NK-92 (cell line): Measurements from ENCODE around the gene ZNF416.

ENCODE experiments used
- DNase-seq: peaks from one replicate; lab custom pipeline; 2025; ENCODE audit not compliant: unreplicated experiment; lab: John Stamatoyannopoulos, UW

Gene ZNF416

DNA sequence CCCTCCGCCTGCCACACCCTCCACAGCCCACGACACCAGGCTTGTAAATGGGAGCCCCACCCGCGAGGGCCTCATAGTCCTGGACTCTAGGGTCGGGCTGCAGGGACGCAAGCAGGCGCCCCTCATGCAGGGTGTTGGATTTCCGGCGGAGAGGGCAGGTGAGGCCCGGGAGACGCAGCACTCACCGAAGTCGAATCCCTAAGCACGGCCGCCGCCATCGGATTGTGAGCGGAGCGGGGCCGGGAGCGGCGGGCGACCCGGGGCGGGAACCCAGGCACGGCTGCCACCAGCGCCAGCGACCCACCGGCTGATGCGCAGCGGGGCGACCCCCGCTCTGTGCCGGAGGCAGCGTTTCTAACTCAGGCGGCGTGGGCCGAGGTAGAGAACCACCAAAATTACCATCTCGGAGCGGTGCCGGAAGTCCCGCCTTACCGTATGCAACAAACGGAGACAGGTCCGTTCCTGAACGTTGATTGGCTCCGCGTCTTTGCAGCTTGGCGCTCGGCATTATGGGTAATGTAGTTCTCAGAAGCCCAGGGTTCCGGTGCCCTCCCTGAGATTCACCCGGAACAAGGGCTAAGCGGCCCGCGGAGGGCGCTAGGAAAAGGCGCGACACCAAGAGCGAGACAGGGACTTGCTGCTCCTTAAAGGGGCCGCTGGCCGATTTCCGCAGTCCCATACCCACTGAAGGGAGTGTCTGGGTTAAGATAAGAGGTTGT, at the start of gene ZNF416:
ZNF416 (minus strand) TSS at position 425 of the 719 bp plus-strand sequence; CDS start at position 218, 207 bp downstream.
- DNase-seq = peak; percentile 67

DNA sequence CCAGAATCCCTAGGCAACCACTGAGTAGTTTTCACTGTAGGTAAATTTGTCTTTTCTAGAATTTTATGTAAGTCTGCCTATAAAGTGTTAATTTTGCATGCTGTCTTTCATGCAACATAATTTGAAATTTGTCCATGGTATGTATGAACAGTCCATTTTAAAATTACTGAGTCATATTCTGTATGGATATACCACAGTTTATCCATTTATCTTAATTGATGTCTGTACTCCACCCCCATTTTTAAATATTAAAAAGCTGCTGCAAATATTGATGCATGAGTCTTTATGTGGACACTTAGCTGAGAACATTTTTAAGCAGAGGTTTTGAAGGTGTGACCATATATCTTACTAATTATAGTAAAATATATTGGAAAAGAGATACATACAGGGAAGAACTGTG, 44.4 kb upstream of the ZNF416 start:
- DNase-seq = no peak

DNA sequence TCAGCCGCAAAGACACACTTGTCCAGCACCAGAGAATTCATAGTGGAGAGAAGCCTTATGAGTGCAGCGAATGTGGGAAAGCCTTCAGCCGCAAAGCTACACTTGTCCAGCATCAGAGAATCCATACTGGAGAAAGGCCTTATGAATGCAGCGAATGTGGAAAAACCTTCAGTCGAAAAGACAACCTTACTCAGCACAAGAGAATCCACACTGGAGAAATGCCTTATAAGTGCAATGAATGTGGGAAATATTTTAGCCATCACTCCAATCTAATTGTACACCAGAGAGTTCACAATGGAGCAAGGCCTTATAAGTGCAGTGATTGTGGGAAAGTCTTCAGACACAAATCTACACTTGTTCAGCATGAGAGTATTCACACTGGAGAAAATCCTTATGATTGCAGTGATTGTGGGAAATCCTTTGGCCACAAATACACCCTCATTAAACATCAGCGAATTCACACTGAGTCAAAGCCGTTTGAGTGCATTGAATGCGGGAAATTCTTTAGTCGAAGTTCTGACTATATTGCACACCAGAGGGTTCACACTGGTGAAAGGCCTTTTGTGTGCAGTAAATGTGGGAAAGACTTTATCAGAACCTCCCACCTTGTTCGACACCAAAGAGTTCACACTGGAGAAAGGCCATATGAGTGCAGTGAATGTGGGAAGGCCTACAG, 42.1 kb upstream of the ZNF416 start:
- no peak for DNase-seq

DNA sequence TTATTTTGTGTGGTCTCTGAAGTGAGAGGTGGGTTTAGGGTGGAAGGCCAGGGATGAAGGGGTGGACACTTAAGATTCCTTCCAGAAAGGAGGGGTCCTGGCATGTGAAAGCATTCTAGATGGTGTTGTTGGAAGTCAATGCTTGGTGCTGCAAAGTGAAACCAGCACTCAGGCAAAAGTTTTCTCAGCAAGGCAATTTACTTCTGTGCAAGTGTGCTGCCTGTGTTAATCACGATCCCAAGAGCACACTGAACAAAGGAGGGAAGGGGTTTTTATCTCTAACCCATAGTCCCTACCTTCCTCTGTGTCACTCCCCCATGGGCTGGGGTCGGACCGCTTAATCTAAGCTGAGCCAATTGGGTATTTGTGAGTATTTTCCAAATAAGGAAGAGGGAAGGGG, 36.6 kb upstream of the ZNF416 start:
- DNase-seq = no peak

DNA sequence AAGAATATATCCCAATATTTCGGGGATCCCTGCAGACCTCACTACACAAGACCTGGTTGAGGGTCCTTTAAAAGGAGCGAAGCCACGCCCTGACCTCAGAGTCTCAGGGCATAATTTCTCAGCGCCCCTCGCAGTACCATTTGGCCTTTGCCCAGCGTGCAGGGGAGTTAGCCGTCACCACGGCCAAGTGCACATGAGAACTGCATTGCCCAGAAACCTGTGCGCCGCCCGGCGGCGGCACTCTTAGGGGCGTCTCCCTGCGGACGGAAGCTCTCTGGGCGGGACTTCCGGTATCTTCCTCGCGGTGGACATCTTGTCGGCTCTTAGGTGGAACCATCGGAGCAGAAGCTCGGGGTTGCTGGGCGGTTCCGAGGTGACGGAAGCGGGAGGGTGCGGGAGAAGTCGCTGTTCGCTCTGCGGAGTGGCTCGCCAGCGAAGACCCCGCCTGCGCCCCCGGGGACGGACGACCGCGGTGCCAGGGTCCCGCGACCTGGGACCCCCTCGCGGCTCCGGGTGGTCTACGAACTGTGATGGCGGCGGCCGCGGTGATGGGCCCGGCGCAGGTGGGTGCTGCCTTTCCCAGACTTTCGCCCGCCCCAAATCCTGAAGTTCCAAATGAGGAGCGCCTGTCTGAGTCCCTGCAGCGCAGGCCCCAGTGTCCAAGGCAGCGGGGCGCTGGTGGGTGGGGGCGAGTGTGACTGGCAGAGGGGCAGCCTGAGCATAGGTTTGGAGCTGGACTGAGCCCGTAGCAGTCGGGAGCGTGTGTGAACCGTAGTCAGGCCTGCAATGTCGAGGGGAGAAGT, 35.4 kb upstream of the ZNF416 start, which contains the start of gene ZNF134:
ZNF134 (plus strand) TSS at position 302 of the 803 bp plus-strand sequence. CDS start 5,227 bp downstream, outside the sequence.
- DNase-seq = no peak

DNA sequence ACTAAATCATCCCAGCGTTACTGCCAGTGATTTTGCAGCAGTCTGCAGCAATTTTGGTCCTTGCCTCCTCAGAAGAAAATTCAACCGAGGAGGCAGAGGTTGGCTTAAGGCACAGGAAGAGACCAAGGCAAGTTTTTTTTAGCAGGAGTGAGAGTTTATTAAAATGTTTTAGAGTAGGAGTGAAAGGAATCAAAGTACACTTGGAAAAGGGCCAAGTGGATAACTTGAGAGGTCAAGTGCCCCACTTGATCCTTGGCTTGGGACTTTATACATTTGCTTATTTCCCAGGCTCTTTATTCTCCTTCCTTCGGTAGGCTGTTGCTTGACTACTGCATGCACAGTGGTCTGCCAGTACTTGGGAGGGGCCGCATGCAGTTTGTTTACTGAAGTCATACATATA, 32.4 kb upstream of the ZNF416 start:
- no peak for DNase-seq

DNA sequence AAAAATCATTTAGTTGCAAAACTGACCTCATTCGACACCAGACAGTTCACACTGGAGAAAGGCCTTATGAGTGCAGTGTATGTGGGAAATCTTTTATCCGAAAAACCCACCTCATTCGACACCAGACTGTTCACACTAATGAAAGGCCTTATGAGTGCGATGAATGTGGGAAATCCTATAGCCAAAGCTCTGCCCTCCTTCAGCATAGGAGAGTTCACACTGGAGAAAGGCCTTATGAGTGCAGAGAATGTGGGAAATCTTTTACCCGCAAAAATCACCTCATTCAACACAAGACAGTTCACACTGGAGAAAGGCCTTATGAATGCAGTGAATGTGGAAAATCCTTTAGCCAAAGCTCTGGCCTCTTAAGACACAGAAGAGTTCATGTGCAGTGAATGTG, 28.2 kb upstream of the ZNF416 start:
- no peak for DNase-seq

DNA sequence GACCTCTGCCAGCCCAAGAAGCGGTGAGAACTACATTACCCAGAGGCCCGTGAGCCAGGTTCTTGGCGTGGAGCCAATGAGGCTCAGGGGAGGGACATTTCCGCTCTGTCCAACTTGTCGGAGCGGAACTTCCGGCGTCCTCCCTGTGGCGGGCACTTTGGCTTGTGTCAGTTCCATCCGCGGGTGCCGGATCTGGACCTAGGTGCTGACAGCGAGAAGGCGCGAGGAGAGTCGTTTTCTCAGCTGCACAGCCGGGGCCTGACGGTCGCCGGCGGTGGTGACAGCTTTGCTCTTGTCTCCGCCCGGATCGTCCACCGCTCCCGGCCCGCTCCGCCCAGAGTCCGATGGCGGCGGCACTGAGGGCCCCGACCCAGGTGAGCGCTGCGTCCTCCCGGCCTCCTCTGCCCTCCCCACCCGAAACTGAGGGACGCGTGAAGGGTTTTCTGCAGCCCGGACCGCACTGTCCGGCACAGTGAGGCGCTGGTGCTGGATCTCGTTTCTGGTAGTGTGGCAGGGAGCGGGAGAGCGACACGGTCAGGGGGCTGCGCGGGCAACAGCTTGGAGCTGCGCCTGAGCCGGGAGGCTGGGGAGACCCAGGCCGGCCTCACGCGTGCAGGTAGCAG, 21.2 kb upstream of the ZNF416 start, which contains the start of gene ZNF530:
ZNF530 (plus strand) TSS at position 125 of the 623 bp plus-strand sequence. CDS start 4,461 bp downstream, outside the sequence.
- DNase-seq = no peak

DNA sequence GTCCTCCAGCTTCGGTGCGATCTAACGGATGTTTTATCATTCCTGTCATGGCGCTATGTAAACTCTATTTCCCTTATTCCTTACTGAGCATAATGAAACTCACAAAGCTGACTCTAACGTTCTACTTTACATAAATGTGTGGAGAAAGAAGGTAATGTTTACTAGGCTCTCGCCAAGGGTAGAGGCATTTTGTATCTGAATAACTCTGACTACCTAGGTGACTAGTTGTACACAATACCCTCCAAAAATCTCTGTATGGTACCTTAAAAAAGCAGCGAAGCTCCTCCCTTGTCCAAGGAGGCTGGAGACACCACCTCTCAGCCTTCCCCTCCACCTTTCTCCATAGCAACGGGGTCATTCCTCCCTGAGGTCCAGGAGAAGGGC, 20.7 kb upstream of the ZNF416 start:
- DNase-seq = no peak

DNA sequence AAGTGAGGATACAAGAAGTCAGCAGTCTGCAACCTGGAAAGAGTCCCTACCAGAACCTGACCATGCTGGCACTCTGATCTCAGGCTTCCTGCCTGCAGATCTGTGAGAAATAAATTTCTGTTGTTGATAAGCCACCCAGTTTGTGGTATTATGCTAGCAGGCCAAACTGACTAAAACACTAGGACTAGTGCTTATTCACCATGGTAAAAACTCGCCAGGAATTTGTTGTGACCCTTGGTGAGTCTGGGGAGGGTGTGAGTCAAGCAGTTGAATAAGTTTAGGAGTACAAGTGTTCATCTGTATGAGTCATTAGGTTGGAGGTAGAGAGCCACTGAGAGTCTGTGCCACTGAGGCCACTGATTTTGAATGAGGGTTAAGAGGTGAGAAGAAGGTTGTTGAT, 8.8 kb upstream of the ZNF416 start:
- no peak for DNase-seq

DNA sequence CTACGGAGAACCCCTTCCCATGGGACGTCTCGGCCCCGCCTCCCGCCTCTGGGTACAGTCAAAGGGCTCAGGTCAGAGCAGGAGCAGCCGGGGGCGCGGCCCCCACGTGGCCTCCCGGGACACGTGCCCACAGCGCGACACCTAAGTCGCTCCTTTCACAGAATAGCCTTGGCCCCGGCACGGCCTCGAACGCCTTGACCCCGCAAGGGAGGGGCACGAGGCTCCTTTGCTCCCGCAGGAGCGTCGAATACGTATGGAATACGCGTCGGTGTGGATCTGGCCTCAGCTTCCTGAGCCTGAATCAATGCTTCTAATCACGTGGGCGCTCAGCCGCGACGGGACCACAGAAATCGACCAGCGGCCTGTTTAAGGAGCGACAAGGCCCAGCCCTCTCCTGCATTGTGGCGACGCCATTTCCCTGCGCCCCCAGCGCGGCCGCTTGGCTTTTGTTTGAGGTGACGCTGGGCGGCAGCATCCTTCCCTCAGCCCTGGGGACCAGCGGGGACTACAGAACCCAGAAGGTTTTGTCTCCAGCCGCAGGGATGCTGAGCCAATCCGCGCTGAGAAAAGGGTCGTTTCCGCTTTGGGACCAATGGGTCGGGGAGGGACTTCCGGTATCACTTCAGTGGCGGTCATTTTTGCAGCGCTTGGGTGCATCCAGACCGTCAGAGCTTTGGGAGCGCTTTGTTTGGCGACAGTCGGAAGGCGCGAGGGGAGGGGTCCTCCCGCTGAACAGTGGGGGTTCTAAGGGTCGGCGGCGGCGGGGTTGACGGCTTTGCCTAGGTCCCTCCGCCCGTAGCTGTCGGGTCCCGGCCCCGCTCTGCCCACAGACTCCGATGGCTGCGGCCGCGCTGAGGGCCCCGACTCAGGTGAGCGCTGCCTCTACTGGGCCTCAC, 5.1 kb upstream of the ZNF416 start, which contains the start of gene ZIK1:
ZIK1 (plus strand) TSS at position 625 of the 896 bp plus-strand sequence; CDS start at position 837, 212 bp downstream.
- peak; percentile 38 for DNase-seq

DNA sequence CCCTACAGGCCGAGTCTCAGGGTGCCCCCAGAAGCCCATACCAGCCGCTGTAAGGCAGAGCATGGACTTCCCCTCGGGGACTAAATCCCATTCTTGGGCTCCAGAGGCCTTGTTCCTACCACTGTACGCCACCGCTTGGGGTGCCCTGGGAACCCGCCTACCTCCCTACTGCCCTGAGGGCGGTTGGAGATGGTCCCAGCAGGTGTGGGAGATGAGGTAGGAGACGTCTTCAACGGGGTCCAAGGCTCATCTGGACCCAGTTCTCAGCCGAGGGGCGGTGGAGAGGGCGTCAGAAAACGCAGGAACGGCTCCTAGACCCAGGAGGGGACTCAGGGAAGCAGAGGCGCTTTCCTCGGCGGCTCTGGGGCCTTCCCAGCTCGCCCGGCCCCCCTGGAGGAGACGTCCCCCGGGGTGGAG, 4.4 kb upstream of the ZNF416 start:
- no peak for DNase-seq

DNA sequence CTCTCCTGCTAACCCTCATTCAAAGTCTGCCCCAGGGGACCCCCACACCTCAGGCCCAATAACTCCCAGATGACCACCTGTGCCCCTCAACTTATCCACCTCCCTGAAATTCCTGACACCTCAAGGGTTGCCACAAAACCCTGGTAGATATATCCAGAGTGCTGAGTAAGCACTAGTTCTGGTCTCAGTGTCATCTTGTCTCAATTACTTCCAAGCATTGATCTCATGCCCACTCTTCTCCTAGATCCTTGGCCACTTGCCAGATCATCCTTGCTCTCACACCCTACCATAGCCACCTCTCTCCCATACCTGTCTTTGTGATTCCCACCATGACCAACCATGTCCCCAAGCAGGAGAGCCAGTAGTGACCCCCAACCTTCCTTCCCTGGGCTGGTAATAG, 2.0 kb downstream of the ZNF416 start:
- DNase-seq = no peak

DNA sequence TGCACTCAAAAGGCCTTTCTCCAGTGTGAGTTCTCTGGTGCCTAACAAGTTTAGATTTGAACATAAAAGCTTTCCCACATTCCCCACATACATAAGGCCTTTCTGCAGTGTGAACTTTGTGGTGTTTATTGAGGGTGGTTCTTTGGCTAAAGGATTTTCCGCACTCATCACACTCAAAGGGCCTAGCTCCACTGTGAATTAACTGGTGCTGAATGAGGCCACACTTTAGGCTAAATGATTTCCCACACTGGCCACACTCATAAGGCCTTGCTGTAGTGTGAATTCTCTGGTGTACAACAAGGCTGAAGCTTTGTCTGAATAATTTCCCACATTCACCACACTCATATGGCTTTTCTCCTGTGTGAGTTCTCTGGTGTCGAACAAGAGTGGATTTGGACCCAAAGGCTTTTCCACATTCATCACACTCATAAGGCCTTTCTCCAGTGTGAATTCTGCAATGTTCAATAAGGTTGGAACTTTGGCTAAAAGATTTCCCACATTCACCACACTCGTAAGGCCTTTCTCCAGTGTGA, 6.2 kb downstream of the ZNF416 start:
- DNase-seq = no peak

DNA sequence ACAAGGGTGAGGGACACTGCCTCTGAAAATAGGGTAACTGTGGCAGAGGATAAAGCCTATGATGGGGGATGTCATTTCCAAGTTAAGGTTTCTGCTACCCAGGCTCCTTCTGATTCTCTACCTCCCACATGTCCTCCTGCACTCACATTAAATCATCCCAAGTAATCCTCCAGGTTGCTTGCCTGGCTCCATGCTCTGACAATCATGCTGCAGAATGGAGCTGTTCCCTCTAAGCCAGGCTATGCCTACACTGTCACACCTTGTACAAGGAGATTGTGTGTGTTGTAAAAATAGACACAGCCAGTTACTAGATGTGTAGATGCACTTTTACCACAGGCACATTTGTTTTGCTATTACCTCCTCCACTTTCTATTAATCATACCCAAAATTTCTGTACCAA, 8.0 kb downstream of the ZNF416 start:
- DNase-seq = no peak

DNA sequence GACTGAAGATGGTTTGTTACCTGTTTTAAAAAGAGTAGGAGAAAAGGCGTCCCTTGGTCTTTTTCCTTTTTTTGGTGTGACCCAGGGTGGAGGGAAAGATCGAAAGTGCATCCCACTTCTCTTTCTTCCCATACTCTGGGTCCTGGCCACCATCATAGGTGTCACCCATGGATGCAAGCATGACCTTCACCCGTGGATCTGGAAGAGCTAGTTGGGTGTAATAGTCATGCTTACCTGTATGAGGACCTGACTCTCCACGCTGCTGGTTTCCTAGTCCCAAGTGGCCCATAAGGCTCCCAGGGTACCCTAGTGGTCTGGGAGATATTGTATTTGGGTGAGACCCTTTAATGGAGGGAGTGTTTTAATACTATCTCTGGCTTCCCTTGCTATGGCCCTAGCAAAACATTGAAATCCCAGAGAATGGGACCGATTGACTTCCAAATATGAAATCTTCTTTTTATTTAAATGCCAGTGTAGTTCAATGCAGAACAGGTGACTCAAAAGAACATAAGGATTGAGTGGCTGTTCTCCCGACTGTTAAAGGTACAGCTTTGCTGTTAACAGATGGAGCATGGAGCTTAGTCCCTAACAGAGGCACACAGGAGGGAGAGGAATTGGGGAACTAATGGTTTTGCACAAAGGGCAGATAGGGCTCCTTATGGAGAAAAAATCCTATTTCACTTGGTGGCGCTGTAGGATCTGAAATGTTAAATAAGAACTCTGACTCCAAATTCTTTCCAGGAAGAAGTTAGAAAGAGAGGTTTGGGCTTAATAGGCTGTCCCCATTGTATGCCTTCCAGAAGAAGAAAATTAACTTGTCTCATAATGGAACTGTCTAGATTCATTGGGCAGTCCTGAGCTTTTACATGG, 12.1 kb downstream of the ZNF416 start:
- no peak for DNase-seq

DNA sequence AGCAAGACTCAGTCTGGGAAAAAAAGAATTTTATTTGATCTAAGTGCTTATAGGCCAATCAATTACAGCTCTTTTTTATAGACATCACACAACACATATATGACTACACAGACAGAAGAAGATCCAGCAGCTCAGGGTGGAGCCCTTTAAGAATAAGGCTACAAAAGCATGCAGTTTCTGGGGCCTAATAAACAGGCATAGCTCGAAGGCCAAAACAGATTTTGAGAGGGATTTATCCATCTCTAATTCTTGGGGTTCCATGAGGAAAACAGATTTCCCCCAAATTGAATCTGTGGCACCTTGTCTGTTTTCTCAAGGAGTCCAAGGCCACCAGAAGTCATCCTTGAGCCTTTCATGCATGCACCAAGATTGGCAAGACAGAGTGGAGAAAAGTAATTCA, 15.2 kb downstream of the ZNF416 start:
- no peak for DNase-seq

DNA sequence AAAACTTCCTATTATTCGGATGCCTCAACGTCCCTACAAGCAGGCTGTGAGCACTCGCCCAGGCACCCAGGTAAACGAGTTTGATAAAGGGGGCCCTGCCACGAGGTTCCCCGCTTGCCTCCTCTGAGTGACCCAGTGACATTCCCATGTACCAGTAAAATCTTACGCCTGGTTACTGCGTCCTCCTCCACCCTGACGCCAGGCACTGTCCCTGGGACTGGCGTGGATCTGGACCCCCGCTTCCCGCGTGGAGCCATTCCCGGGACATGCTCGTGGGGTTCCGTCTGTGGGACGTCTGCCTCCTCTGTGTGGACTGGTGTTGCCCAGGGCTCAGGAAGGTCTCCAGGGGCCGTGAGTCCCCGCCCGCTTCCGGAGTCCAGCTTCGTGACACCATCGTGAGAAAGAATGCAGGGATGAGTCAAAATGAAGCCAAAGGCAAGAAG, 18.6 kb downstream of the ZNF416 start:
- no peak for DNase-seq
